ENCODE measurements around the gene TNRC18. TPM values are rescaled to one million over a fixed set of nuclear protein-coding genes. Genes with fewer than 3 reads are reported as not detected.

The TNRC18 gene
- polyA plus RNA-seq, 1 of the 3 experiments (the other 2 are of a cell fraction): 34.4 TPM

- Histone ChIP-seq H3K4me3 (ENCODE audit: low read depth in 2 of 2, low read length in 1 of 2) (no peak overlapping the region), H3K27me3 (ENCODE audit: insufficient read depth) (no peaks in the 10 kb centered on the region), H3K36me3 (replicated peaks in 1 of 2; ENCODE audit: control insufficient read depth in 1 of 2, insufficient read depth in 2 of 2, low read length in 1 of 2) (peaks cover 3 to 17% of the 10 kb centered on the region in 2 experiments), H4K20me1 (ENCODE audit: insufficient read depth) (0 out of 2 replicates have a peak, but pooled peaks cover 3% of the 10 kb centered on the region), H3K4me1 (ENCODE audit: control insufficient read depth in 1 of 2, insufficient read depth in 2 of 2, low read depth in 1 of 2, low read length in 1 of 2) (no peaks in the 10 kb centered on the region), H3K79me2 (ENCODE audit: insufficient read depth) (no peaks in the 10 kb centered on the region), H3K9me2 (no peaks in the 10 kb centered on the region), H3K27ac (ENCODE audit: low read depth in 2 of 2, low read length in 1 of 2) (no peak overlapping the region), H3K4me2 (no peak overlapping the region), H3F3A (replicated peaks; ENCODE audit: insufficient read depth) (peaks cover 4% of the 10 kb centered on the region), H3K9me3 (no peaks in the 10 kb centered on the region), H2AFZ (ENCODE audit: low read depth) (no peak overlapping the region), H3K9ac (no peak overlapping the region)
- DNase-seq: peak; percentile 93
- ChIA-PET POLR2A (no interaction called here), CTCF (interaction anchor here (1.1 to 1.2 kb wide), 2 partner anchors 12 to 56 kb away, joined by 3 to 5 read pairs; no protein-coding TSS in a partner anchor)
- WGBS (ENCODE audit: low lambda C conversion rate): 93% methylated on average over 48 of the region's 48 CpGs
- TF ChIP-seq, protein P1, sequence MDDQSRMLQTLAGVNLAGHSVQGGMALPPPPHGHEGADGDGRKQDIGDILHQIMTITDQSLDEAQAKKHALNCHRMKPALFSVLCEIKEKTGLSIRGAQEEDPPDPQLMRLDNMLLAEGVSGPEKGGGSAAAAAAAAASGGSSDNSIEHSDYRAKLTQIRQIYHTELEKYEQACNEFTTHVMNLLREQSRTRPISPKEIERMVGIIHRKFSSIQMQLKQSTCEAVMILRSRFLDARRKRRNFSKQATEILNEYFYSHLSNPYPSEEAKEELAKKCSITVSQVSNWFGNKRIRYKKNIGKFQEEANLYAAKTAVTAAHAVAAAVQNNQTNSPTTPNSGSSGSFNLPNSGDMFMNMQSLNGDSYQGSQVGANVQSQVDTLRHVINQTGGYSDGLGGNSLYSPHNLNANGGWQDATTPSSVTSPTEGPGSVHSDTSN (IDR thresholded peaks at IDR 0.05): no peak
- TF ChIP-seq RXRA (IDR thresholded peaks at IDR 0.05; ENCODE audit: borderline replicate concordance, low read depth): no peak
Observed at GRCh38 chr7:5296611-5297226, 126.9 kb downstream of the TNRC18 start.

DNA sequence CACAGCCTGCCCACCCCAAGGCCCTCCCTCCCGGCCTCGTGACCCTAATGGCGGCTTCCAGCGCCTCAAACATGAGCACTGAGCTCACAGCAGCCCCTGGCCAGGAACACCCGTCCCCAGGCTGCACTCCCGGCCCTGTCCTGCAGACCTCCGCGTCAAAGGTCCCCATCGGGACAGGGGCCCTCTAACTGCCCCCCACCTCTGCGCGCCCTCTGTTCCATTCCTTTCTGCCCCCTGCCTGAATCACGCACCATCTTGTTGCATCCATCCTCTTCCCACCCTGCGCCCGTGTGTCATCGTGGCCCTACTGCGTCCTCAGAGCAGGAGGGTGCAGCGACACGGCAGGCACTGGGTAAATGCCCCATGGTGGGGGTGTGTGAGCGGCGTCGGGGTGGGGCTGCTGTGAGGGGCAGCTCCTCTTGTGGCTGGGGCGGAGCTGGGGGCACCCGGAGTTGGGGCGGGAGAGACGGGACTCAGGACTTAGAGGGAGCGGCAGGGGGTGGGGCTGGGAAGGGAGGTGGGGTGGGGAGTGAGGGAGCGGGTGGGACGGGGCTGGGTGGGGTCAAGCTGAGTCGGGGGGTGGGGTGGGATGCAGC is 127.5 kb downstream of the TNRC18 start:
- Histone ChIP-seq H3K4me2 (no peak overlapping the region), H3K9ac (no peak overlapping the region), H3K9me3 (no peaks in the 10 kb centered on the region), H3K9me2 (no peaks in the 10 kb centered on the region), H3K79me2 (ENCODE audit: insufficient read depth) (no peaks in the 10 kb centered on the region), H2AFZ (ENCODE audit: low read depth) (no peak overlapping the region), H3K36me3 (replicated peaks in 1 of 2; ENCODE audit: control insufficient read depth in 1 of 2, insufficient read depth in 2 of 2, low read length in 1 of 2) (peaks cover 3 to 23% of the 10 kb centered on the region in 2 experiments), H3K4me3 (ENCODE audit: low read depth in 2 of 2, low read length in 1 of 2) (no peak overlapping the region), H3K27me3 (ENCODE audit: insufficient read depth) (no peaks in the 10 kb centered on the region), H3F3A (replicated peaks; ENCODE audit: insufficient read depth) (peaks cover 4% of the 10 kb centered on the region), H3K4me1 (ENCODE audit: control insufficient read depth in 1 of 2, insufficient read depth in 2 of 2, low read depth in 1 of 2, low read length in 1 of 2) (no peaks in the 10 kb centered on the region), H4K20me1 (ENCODE audit: insufficient read depth) (0 out of 2 replicates have a peak, but pooled peaks cover 3% of the 10 kb centered on the region), H3K27ac (ENCODE audit: low read depth in 2 of 2, low read length in 1 of 2) (no peak overlapping the region)
- TF ChIP-seq GABPA (IDR thresholded peaks at IDR 0.05; ENCODE audit: low read depth) (no peak), TEAD4 (IDR thresholded peaks at IDR 0.05; ENCODE audit: borderline replicate concordance, insufficient read depth) (no peak), NFIC (IDR thresholded peaks at IDR 0.05; ENCODE audit: borderline replicate concordance) (no peak), CHD2 (IDR thresholded peaks at IDR 0.05; ENCODE audit: low read length, partially characterized antibody) (no peak), FOSL2 (IDR thresholded peaks at IDR 0.05; ENCODE audit: borderline replicate concordance, low read depth) (no peak), NRF1 (IDR thresholded peaks at IDR 0.05; ENCODE audit: low read depth, low read length) (no peak), TCF12 (IDR thresholded peaks at IDR 0.05) (no peak), FOXM1 (IDR thresholded peaks at IDR 0.05; ENCODE audit: low read depth) (no peak)
- TF ChIP-seq, protein P2, sequence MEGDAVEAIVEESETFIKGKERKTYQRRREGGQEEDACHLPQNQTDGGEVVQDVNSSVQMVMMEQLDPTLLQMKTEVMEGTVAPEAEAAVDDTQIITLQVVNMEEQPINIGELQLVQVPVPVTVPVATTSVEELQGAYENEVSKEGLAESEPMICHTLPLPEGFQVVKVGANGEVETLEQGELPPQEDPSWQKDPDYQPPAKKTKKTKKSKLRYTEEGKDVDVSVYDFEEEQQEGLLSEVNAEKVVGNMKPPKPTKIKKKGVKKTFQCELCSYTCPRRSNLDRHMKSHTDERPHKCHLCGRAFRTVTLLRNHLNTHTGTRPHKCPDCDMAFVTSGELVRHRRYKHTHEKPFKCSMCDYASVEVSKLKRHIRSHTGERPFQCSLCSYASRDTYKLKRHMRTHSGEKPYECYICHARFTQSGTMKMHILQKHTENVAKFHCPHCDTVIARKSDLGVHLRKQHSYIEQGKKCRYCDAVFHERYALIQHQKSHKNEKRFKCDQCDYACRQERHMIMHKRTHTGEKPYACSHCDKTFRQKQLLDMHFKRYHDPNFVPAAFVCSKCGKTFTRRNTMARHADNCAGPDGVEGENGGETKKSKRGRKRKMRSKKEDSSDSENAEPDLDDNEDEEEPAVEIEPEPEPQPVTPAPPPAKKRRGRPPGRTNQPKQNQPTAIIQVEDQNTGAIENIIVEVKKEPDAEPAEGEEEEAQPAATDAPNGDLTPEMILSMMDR (IDR thresholded peaks at IDR 0.05): no peak
- 94% methylated on average over 24 of the region's 29 CpGs for WGBS (ENCODE audit: low lambda C conversion rate)
- ChIA-PET CTCF (interaction anchor here (1.0 to 1.2 kb wide), 3 partner anchors 11 to 56 kb away, joined by 3 to 5 read pairs (median 3); no protein-coding TSS in a partner anchor), POLR2A (interaction anchor here (0.9 kb wide), 1 partner anchor 34 kb away, joined by 4 read pairs; no protein-coding TSS in a partner anchor)
- no peak for DNase-seq

Data from SK-N-SH (cell line).